HG03139 (cell line): ENCODE measurements around the gene THEM5.
"Not testable (repeated sequence)": the region's sequence is repeated elsewhere in the genome, so short reads cannot be mapped to it uniquely, and the experiment has no call there.

Experiments
- ATAC-seq: cut with Tn5 transposase; IDR thresholded peaks from one replicate; pipeline ENCODE4 v1.9.1; 2021; ENCODE audit not compliant: unreplicated experiment

THEM5 gene

DNA sequence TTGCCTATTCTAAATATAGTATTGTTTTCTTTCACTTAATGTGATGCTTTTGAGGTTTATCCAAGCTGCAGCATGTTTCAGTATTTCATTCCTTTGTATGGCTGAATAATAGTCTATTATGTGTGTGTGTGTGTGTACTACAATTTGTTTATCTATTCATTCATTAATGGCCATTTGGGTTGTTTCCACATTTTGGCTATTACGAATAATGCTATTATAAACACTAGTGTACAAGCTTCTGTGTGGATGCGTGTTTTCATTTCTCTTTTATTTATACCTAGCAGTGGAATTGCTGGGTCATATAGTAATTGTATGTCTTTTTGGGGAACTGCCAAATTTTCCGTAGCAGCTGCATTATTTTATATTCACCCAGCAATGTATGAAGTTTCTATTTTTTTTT lies 15.0 kb upstream of the THEM5 start:
- no peak for ATAC-seq

DNA sequence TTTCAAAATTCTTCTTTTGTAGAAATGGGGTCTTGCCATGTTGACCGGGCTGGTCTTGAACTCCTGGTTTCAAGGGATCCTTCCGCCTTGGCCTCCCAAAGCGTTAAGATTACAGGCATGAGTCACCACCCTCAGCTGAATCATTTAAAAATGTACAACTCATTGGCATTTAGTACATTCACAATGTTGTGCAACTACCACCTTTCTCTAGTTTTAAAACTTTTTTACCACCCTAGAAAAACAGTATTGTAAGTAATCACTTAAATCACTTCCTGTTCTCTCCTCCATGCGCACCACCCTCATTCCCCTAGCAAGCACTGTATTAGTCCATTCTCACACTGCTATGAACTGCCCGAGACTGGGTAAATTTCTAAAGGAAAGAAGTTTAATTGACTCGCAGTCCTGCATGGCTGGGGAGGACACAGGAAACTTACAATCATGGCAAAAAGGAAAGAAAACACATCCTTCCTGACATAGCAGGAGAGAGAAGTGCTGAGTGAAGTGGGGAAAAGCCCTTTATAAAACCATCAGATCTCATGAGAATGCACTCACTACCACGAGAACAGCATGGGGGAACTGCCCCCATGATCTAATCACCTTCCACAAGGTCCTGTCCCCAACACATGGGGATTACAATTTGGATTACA lies 14.4 kb upstream of the THEM5 start:
- ATAC-seq = no peak

DNA sequence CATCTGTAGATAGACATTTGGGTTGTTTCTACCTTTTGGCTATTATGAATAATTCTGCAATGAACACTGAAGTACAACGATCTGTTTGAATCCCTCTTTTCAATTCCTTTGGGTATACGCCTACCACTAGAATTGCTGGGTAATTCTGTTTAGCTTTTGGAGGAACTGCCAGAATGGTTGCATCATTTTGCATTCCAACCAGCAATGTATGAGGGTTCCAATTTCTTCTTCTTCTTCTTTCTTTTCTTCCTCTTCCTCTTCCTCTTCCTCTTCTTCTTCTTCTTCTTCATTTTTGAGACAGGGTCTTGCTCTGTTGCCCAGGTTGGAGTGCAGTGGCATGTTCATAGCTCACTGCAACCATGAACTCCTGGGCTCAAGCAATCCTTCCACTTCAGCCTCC lies 13.8 kb upstream of the THEM5 start:
- no peak for ATAC-seq

DNA sequence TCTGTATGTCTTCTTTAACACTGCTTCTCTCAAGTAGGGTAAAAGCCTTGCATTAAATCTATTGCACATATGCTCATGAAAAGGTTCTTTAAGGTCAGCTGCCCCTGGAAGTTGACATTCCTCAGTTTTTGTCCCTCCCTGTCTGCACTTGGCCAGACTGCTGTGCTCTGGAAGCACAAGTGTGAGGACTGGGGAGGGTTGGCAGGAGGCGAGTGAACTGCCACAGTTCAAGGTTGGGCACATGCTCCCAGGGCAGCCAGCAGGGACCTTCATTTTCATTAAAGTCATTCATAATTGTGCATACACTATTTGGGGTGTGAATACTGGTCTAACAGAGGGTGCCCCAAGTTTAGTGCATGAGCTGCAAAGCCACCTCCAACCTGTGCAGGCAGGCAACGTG lies 10.9 kb upstream of the THEM5 start:
- ATAC-seq = no peak

DNA sequence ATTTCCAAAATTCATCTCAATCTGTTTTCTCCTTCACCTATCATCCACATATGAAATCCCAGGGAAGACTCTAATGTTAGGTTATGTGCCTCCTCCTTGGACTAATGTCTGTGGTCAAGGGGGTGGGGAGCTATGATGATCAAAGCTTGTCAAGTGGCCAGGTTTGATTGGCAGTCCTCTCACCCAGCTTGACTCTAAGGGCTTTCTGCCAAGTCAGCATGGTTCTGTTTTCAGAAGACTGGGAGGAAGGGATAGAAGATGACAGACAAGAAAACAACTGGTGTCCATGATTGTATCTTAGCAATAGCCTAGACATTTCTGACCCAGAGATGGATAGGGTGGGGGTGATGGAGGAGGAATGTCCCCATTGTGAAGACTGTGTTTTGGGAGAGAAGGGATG lies 9.1 kb upstream of the THEM5 start:
- ATAC-seq = no peak

DNA sequence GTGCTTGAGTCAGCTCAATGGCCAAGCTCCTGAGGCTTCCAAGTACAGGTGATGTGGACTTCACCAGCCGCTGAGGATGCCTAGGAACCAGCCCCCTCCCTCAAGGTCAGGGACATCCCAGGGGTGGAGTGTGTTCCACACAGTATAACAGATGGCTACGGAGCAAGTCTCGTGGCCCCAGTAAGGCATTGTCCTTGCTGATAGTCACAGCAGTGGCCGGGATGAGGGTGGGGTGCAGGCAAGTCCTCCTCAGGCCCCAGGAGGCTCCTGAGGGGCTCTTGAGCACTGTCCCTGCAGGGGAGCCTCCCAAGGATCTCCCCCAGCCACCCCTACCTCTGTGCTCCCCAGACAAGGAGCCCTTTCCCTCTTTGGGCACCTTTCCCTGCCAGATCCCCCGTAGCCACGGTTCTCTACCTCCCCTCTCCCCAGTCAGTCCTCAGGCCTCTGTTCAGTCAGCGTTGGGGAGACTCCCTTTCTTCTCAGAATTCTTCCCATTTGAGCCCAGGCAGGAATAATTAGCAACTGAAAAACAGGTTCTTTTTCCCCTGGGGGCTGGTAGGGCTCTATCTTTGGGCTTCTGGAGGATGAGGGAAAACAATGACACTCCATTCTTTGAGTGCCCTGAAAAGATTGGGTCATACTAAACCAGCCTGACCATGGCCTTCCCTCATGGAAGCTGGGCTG lies 7.1 kb upstream of the THEM5 start:
- no peak for ATAC-seq

DNA sequence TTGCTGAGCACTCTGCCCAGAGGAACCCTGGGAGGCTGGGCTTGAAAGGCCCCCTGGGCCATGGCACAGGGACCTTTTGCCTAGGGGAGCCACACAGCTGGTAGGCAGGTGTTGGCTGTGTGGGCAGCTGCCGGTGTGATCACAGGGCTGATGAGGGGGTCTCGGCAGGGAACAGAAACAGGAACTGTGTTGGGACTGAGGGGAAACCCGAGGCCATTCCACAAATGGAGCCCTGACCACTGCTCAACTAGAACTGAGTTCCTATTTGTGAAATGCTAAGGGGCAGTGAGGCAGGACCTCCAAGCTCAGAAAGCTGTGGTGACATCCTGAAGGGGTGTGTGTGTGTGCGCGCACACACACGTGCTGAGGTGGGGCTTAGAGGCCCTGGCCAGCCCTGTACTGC lies 6.4 kb upstream of the THEM5 start:
- no peak for ATAC-seq

DNA sequence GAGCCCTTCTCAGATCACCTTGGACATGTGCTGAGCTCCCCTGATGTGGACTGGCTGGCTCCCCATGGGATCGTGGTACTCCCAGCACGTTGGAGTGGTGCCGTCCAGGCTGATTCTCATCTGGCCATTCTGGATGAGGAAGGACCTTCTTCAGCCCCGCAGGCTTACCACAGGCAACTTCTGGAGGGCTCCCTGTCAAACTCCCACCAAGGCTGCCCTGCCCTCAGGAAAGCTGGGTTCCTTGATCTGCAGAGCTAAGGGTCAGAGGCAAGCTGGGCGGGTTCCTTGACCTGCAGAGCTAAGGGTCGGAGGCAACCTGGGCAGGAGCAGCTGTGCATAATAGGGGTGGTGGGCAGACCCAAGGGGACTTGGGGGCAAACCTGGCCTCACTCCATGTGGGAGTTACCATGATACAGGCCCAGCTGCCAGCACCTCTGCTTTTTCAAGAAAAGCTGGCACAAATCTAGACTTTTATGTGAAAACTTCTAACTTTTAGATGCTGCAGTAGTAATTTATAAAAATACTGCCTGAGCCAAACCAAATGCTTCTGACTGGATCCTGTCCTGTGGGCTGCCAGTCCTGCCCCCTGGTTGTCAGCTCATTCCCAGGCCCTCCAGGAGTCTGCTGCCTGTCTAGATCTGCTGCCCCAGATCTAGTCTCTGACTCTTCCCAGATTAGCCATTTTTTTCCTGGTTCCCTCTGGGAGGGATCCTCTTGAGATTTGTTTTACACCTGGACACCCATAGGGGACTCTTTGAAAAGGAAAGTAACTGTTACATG lies 5.6 kb upstream of the THEM5 start:
- no peak for ATAC-seq

DNA sequence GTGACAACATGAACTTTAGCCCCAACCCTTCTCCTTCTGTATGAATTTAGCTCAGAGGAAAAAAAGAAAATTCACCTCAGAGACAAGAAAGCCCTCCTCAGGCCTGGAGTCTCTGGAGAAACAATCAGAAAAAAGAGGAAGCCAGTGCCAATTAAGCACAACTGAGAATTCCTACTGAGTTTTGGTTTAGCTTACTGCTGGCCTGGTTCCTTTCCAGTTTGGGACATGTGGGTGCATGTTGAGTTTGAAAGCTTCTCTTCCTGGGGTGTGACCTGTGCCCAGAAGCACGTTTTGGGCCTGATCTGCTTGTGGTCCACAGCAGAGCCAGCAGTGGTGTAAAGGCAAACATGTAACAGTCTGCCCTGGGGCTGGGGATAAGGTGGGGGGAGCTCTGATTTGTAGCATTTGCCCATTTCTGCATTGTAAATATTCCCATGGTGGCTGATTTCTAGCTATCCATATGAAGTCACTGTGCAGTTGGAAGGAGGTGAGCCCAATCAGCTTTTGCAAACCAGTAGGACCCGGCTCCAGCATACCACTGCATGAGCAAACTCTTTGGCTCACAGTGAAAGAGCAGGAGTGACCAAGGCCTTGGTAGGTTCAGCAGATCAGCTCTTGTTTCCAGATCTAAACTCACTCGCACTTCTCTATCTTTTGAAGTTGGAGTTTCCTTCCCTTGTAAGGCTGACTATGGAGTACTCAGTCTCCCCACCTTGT lies 4.7 kb upstream of the THEM5 start:
- no peak for ATAC-seq

DNA sequence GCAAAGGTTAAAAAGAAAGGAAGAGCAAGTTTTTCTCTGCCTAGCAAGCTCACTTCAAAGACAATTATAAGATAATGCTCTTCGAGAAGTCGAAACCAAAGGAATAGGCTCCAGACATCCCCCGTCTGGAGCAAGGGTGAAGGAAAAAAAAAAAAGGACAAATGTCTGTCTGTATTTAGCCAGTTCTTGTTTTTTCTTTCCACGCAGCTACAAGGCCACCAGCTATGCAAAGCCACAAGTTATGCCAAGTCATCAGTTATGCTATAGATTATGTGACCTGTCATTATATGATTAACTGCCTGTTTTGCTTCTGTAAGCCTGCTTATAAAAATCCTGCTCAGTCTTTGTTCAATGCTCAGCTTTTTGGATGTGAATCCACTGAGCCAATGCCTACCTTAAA lies 2.4 kb upstream of the THEM5 start:
- no peak for ATAC-seq

DNA sequence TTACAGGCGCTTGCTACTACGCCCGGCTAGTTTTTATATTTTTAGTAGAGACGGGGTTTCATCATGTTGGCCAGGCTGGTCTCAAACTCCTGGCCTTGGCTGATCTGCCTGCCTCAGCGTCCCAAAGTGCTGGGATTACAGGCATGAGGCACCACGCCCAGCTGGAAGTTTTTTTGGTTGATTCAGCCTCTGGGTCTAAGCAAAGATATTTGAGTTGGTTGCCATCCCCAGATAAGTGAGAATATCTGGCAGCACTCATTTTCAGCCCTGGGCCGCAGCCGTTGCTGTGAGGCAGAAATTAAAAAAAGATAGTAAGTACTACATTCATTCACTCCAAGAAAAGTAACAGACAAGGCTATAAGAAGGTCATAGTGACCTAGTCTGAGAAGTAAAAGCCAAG lies 2.0 kb upstream of the THEM5 start:
- not testable (repeated sequence) for ATAC-seq

DNA sequence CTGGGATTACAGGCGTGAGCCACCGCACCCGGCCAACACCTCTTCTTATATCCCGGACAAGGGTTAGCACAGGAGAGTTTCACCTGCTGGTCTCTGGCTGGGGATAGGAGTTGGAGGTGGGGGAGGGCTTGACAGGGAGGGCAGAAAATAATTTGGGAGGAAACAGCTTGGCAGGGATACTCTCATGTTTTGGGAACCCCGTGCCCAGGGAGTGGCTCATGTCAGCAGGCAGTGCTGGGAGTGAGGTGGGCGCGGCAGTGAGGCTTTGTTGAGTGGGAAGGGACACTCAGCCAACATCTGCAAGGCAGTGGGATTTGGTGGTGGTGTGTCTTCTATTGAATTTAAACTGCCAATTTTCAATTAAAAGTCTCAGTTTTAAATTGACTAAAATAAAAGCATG lies 1.1 kb upstream of the THEM5 start:
- ATAC-seq = no peak

DNA sequence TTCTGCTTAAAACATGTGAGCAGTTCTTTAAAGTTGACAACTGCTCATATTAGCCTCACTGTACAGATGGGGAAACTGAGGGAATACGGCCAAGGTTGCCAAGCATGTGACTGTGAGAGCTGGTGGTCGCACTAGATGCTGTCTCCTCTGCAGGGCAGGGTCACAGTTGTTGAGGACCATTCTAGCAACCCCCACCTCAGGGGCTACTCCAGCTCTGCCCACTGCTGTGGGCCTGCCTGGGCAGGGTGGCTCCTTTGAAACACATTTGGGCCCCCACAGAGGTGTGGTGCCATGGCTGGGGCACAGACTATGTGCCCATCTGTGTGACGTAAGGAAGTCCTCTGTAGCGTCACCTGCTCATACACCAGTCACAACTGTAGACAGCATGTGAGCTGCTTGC lies 779 bp downstream of the THEM5 start:
- ATAC-seq = no peak

DNA sequence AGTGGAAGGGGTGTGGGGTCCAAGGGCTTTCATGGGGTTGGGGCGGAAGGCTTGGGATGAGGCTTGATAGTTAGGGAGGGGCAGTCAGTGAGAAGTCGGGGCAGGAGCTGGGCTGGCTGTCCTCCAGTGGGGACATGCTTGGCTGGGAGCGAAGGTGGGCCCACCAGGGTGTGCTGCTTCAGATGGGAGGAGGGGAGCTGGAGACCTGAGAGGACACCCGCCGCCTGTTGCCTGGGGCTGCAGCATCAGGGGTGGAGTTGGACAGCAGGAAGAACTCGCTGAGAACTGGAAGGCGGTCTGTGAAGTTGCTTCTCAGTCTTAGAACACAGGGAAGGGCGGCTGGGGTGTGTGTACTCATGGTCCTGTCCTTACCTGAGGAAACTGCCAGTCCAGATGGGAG lies 1.6 kb downstream of the THEM5 start:
- no peak for ATAC-seq

DNA sequence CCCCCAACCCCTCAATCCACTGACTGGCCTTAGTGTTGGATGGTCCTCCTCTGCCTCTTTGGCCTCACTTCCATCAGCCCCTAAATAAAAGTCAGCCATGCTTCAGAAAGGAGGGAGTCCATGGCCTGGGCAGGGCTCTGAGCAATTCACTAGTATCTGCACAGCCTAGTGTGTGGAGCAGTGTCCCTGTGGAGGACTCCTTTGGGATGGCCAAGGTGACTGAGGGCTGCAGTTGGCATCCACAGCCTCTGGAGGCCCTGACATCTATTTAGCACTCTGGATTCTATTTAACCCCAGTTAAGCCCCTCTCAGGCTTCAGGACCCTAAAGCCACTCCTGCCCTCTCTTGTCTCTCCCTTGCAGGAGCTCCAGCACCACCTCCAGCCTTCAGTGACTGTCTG lies 3.6 kb downstream of the THEM5 start:
- ATAC-seq = no peak

DNA sequence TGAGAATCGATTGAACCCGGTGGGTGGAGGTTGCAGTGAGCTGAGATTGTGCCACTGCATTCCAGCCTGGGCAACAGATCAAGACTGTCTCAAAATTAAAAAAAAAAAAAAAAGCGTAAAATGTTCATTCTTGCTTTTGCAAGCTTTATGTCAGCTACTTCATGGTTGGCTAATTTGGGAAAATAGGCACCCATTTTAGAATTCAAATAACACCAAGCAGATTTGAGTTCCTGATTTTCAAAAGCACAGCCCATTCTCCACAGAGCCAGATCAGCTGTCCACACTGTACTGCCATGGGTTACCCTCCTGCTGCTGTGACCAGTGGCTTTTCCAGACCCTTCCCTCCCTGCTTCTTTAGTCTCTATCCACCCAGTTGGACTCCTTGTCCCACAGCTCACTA lies 4.4 kb downstream of the THEM5 start:
- ATAC-seq = no peak

DNA sequence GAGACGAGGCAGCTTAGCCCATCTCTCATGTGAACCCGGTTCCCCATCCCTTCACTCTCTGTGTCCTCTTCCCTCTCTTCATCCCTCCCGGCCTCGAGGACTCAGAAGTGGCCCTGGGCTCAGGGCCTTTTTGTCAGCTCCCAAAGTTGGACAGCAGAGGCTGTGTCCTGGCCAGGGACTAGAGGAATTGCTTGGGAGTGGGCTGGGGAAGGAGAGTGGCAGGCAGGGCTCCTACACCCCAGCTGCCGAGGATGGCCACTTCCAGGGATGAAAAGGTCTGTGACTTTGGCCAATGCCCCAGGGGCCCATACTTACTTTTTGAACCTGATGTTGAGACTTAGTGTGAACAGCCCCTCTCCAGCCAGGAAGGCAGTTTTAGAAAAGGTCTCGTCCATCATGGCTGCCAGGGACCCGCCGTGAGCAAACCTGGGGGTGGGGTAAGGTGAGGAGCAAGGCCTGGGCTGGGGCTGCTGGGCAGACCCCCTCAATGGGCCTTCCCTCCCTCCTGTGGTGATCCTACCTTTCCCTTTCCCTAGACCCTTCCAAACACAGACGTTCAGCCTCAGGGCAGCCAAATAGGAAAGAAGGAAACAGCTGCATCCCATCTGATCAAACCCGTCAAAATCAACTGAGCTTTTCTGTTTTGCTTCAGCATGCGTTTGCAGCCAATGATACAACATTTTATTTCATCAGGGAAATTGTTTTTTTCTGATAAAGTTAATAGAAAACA lies 5.5 kb downstream of the THEM5 start:
- no peak for ATAC-seq

DNA sequence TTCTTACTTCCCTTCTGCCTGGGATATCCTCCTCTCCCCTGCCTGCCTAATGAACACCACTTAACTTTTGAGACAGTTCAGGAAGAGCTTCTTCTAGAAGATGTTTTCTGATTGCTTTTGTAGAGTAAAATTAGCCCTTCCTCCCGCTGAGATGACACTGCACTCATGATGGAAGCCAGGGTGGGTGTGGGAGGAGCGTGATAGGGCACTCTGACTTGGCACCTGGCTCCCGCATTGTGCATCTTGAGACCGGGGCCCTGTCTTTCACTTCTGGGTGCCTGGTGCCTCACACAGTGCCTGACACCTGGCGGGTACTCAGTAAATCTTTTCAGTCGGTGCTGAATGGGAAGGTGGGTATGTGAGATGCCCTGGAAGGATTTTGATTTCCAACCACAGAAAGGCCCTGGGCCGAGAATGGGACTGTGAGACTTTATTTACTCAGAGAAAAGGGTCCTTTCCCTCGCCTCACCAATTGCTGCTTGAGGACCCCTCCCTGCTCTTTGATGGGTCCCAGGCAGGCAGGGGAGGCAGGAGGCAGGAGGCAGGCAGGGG lies 6.8 kb downstream of the THEM5 start:
- ATAC-seq = no peak

DNA sequence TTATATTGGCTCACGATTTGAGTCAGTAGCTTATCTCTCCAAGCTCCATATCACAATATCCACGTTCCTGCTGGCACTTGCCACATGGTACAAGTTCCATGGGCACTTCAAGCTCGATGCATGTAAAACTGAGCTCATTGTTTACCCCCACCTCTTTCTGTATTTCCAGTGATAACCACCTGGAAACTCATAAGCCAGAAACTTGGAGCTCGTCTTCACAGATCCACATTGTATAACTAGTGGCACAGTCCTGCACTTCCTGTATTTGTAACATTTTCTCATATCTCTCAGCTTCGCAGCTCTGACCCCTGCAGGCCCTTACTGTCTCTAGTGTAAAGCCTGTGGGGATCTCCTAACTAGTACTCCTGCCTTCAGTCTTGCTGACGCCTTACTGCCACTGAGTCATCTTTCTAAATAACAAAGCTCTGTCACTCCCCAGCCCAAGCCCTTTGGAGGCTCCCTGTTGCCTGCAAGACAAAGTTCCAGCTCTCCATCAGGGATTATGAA lies 7.4 kb downstream of the THEM5 start:
- ATAC-seq = no peak

DNA sequence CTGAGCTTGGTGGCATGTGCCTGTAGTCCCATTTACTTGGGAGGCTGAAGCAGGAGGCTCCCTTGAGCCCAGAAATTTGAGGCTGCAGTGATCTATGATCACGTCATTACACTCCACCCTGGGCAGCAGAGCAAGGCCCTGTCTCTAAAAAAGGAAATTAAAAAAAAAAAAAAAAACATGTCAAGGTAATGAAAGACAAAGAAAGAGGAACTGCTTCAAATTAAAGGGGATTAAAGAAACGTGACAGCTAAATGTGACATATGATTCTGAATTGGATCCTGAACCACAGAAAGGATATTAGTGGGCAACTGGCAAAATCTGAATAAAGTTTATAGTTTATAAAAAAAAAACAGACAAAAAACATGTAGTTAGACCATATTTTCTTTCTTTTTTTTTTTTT lies 10.1 kb downstream of the THEM5 start:
- no peak for ATAC-seq

DNA sequence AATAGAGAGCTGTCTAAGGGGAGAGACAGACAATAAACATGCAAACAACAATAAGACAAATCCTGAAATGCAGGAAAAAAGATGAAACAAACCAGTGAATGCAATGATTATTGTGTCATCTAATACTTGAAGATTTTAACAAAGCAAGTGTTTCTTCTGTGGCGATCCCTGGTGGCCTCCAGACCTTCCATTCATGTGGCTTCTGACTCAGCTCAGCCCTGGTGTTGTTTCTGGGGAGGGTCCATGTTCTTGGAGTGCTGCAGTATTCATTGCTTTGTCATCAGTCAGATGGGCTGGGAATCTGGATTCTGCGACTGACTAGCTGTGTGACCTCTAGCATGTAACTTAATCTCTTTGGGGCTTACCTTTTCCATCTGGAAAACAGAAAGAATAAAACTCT lies 12.4 kb downstream of the THEM5 start:
- no peak for ATAC-seq
